Upper lobe of left lung (tissue), 4 donors: ENCODE measurements around the gene PGBD2.

Source experiments
- CTCF ChIP-seq, 6 experiments: fragments of 450-650 bp in 4 of 6; fragments of 200-600 bp in 2 of 6; sonication (generic) in 2 of 6; IDR thresholded peaks; one replicate each; pipeline ENCODE4 v1.5.1; 2016 to 2019; ENCODE audit warnings: antibody characterized with exemption in 6 of 6
- POLR2A ChIP-seq, 4 donors: fragments of 450-650 bp; IDR thresholded peaks; one replicate each; pipeline ENCODE4 v1.5.1; 2016 to 2017; ENCODE audit warnings: antibody characterized with exemption in 4 of 4, mild to moderate bottlenecking in 2 of 4
- POLR2AphosphoS5 ChIP-seq, 2 donors: sonication (generic); formaldehyde crosslinking; IDR thresholded peaks; one replicate each; pipeline ENCODE4 v1.5.1; 2017; ENCODE audit warnings: antibody characterized with exemption in 2 of 2

DNA sequence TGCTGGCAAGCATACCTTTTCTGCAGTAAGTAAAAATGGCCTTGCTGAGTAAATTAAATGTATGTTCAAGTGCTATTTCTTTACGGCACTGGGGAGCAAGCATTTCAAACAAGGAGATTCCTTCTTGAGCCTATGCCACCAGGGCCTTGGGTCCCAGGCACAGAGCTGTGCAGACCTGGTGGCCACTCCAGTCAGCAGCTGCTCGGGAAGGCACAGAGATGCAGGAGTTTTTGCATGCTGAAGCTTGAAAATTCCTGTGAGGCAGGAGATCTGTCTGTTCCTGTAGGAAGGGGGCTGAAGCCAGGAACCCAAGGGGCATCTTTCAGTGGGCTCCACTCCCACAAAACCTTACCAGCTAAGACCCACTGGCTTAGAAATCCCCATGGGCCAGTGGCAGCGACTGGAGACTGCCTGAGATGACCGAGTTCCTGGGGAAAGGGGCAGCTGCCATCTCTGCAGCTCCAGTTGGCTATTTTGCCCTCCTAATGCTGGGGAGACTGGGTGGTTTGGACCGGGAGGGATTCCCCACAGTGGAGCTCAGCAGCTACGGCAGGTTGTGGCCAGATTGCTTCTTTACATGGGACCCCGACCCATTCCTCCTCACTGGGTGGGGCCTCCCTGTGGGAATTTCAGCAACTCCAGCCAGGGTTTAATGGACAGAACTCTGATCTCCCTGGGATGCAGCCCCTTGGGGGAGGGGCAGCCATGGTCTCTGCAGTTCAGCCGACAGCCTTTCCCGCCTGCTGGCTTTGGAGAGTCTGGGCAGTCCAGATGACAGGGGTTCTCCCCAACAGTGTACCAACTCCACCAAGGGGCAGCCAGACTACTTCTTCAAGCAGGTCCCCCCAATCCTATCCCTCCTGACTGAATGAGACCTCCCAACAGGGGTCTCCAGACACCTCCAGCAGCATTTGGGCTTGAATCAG is 8.4 kb upstream of the PGBD2 start:
- TF ChIP-seq CTCF (IDR thresholded peaks at IDR 0.05) (no peak), POLR2A (IDR thresholded peaks at IDR 0.05) (no peak), POLR2AphosphoS5 (IDR thresholded peaks at IDR 0.05) (no peak)
